Uterus (tissue), 4 donors: ENCODE measurements around the gene ATP5F1A. TPM values are rescaled to one million over a fixed set of nuclear protein-coding genes. Genes with fewer than 3 reads are reported as not detected.

Experiments
- DNase-seq, 2 donors: peaks; one replicate each; pipeline ENCODE4 v3.0.0-alpha.2; 2019 to 2020
- H3K27ac ChIP-seq, 2 donors: fragments of 200-600 bp; sonication (generic); 1 replicate in 1 of 2; 2 replicates in 1 of 2; pipeline ENCODE4 v1.5.1; 2016 to 2018
- H3K27me3 ChIP-seq, 2 donors: fragments of 200-600 bp; sonication (generic); one replicate each; pipeline ENCODE4 v1.5.1; 2018 to 2019; ENCODE audit warnings: control low read depth in 1 of 2
- H3K36me3 ChIP-seq, 2 donors: fragments of 200-600 bp; sonication (generic); one replicate each; pipeline ENCODE4 v1.5.1; 2019; ENCODE audit warnings: control low read depth in 1 of 2
- H3K4me1 ChIP-seq, 2 donors: fragments of 200-600 bp; sonication (generic); one replicate each; pipeline ENCODE4 v1.5.1; 2018 to 2019; ENCODE audit warnings: control low read depth in 1 of 2
- H3K4me3 ChIP-seq, 2 donors: fragments of 200-600 bp; sonication (generic); 1 replicate in 1 of 2; 2 replicates in 1 of 2; pipeline ENCODE4 v1.5.1; 2018 to 2019; ENCODE audit warnings: mild to moderate bottlenecking in 1 of 2
- H3K9me3 ChIP-seq, 2 donors: fragments of 200-600 bp; sonication (generic); one replicate each; pipeline ENCODE4 v1.5.1; 2019; ENCODE audit warnings: control low read depth in 1 of 2
- POLR2A ChIP-seq, 2 donors: fragments of 450-650 bp; IDR thresholded peaks; one replicate each; pipeline ENCODE4 v1.6.1; 2016; ENCODE audit warnings: antibody characterized with exemption in 2 of 2, mild to moderate bottlenecking in 1 of 2, moderate library complexity in 1 of 2
- intact Hi-C: fragments of 100-400 bp; cut with DNase I; formaldehyde crosslinking; loops from one replicate; pipeline ENCODE4 v1.15.1; 2023; ENCODE audit warnings: low total_unique reads
- total RNA-seq, 4 donors: library from RNA; depleted of rRNA in 3 of 4; stranded (reverse); fragments of >200 nt in 3 of 4; gene quantifications; one replicate each; pipeline versions ENCODE4 v1.1.0 to v1.2.4, GENCODE V29; 2014 to 2023
- TF ChIP-seq, protein P1 (sequence below), 4 experiments: fragments of 200-600 bp in 2 of 4; fragments of 450-650 bp in 2 of 4; sonication (generic) in 2 of 4; IDR thresholded peaks; one replicate each; pipeline ENCODE4 v1.5.1; 2016 to 2019; ENCODE audit warnings: antibody characterized with exemption in 4 of 4, mild to moderate bottlenecking in 2 of 4, moderate library complexity in 1 of 4
- donor health status: DM: yes; HTN: yes; CAD: no.

The ATP5F1A gene
- total RNA-seq, 4 donors from 2014 or later = 130 to 712 (median 221) TPM

DNA sequence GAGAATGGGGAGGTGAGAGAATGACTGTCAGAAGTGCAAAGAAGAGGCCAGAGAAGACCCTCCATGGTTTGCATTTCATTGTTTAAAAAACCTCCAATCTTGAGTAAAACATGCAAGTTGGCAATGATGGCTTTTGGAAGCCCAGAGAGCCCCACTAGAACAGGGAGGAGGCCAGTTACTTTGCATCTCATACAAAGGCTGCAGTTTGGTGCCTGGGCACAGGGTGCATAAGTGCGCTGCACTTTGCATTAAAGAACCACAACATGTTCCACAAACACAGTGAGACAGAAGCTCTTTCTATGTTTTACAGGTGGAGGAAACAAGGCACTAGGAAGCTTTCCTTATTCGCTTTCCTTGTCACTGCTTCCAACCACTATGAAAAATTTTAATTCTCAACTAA is 51.4 kb downstream of the ATP5F1A start:
- DNase-seq = no peak
- H3K27me3 ChIP-seq = no peaks in the 10 kb centered on the region
- no peak overlapping the region for H3K4me3 ChIP-seq
- H3K36me3 ChIP-seq = no peaks in the 10 kb centered on the region
- TF ChIP-seq, protein P1, sequence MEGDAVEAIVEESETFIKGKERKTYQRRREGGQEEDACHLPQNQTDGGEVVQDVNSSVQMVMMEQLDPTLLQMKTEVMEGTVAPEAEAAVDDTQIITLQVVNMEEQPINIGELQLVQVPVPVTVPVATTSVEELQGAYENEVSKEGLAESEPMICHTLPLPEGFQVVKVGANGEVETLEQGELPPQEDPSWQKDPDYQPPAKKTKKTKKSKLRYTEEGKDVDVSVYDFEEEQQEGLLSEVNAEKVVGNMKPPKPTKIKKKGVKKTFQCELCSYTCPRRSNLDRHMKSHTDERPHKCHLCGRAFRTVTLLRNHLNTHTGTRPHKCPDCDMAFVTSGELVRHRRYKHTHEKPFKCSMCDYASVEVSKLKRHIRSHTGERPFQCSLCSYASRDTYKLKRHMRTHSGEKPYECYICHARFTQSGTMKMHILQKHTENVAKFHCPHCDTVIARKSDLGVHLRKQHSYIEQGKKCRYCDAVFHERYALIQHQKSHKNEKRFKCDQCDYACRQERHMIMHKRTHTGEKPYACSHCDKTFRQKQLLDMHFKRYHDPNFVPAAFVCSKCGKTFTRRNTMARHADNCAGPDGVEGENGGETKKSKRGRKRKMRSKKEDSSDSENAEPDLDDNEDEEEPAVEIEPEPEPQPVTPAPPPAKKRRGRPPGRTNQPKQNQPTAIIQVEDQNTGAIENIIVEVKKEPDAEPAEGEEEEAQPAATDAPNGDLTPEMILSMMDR (IDR thresholded peaks at IDR 0.05) = no peak
- TF ChIP-seq POLR2A (IDR thresholded peaks at IDR 0.05) = no peak
- no peaks in the 10 kb centered on the region for H3K4me1 ChIP-seq
- no peaks in the 10 kb centered on the region for H3K9me3 ChIP-seq
- intact Hi-C loops = no loop called here
- H3K27ac ChIP-seq = no peak overlapping the region

DNA sequence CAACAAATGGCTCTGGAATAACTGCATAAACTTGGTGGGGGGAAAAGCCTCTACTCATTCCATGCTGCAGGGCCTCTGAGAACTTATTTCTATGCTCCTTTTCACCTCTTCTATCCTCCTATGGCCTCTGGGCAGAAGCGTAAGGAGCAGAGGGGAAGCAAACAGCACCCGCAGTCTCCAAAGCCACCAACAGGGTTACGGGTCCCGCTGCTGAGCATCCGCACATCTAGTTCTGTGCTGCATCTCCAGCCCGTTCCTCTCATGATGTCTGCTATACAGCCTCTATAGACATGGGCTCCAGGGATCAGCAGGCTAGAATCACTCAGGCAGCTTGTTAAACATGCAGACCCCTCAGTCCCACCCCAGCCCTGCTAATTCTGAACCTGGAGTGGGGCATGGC is 52.0 kb downstream of the ATP5F1A start:
- Histone ChIP-seq H3K4me1 (no peaks in the 10 kb centered on the region), H3K4me3 (no peak overlapping the region), H3K27me3 (no peaks in the 10 kb centered on the region), H3K9me3 (no peaks in the 10 kb centered on the region), H3K27ac (no peak overlapping the region), H3K36me3 (no peaks in the 10 kb centered on the region)
- TF ChIP-seq, protein P1 (IDR thresholded peaks at IDR 0.05) = no peak
- TF ChIP-seq POLR2A (IDR thresholded peaks at IDR 0.05) = no peak
- no peak for DNase-seq
- intact Hi-C loops = no loop called here

DNA sequence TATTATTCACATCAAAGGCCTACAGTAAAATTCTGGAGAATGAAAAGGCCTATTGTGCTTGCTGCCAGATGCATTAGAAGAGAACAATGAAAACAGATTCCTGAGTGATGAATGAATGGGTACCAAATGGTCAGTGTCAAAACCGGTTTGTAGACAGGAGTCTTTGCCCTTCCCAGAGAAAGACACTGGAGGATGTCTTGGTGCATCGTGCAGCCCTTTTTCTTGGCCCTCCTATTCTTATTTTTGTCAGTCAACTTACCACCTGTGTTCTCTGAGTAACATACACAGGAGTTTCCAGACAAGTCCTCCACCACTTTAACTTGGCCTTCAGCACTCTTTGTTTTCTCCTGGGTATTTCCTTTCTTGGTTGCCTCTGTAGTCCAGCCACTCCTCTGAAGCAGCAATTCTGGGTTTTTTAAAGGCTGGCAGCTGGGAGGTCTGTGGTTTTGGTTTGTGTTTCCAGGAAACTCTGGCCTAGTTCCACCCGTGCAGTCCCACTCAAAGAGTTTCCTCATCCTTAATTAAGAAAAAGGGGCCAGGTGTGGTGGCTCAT is 55.4 kb downstream of the ATP5F1A start:
- Histone ChIP-seq H3K27ac (no peak overlapping the region), H3K4me3 (no peak overlapping the region), H3K27me3 (no peaks in the 10 kb centered on the region), H3K4me1 (no peaks in the 10 kb centered on the region), H3K36me3 (no peaks in the 10 kb centered on the region), H3K9me3 (no peaks in the 10 kb centered on the region)
- no peak for TF ChIP-seq POLR2A (IDR thresholded peaks at IDR 0.05)
- TF ChIP-seq, protein P1 (IDR thresholded peaks at IDR 0.05) = no peak
- no peak for DNase-seq
- intact Hi-C loops = no loop called here

DNA sequence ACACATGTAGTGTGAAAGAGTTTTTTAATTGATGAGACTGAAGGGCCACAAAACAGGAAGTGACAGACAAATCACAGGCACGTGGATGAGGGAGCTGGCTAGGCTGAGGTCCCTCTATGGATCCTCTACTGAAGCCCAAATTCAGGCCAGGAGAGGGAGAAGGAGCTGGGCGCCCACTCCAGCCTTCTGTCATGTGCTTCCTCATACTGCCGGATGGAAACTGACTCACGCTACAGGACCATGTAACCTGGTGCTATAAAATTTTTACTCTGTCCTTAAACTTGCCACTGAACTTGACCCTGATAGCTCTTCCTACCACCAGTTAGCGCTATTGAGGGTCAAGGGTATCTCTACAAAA is 57.4 kb downstream of the ATP5F1A start:
- DNase-seq = no peak
- no peak overlapping the region for H3K27ac ChIP-seq

DNA sequence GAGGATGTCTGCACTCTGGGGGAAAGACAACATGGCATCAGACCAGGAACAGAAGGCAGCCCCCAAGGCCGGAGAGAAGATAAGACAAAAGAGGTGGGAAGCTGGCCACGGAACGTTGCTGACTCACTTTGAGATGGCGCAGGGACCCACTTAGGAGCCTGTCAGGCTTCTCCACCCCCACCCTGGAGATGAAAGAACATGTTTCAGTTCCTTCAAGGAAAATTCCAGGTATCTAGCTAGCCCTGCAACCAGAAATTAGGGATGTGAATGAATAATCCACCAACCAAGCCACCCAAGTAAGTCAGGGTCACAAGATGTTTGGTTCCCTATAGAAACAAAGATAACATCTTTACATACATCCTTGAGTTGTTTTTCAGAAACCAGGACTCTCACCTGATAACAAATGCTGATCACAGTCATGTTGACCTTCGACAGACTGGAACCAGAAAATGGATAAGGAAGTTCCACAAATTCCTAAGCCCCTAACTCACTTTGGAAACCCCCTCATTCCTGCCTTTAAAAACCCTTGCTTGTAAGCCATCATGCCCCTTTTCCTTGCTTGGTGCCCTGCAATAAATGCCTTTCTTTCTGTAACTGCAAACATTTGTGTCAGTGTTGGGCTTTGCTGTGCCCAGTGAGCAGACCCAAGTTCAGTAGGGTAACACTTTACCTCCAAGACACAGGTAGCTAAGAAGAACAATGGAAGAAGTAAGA is 57.9 kb downstream of the ATP5F1A start:
- H3K27me3 ChIP-seq = no peaks in the 10 kb centered on the region
- no peaks in the 10 kb centered on the region for H3K9me3 ChIP-seq
- no peaks in the 10 kb centered on the region for H3K4me1 ChIP-seq
- intact Hi-C loops = no loop called here
- no peak overlapping the region for H3K27ac ChIP-seq
- no peaks in the 10 kb centered on the region for H3K36me3 ChIP-seq
- DNase-seq = no peak
- TF ChIP-seq, protein P1 (IDR thresholded peaks at IDR 0.05) = no peak
- TF ChIP-seq POLR2A (IDR thresholded peaks at IDR 0.05) = no peak
- no peak overlapping the region for H3K4me3 ChIP-seq

More for the DNA sequence above, 57.4 kb downstream of the ATP5F1A start:
- no peaks in the 10 kb centered on the region for H3K27me3 ChIP-seq
- H3K4me3 ChIP-seq = no peak overlapping the region
- no peaks in the 10 kb centered on the region for H3K4me1 ChIP-seq
- no peaks in the 10 kb centered on the region for H3K36me3 ChIP-seq
- TF ChIP-seq POLR2A (IDR thresholded peaks at IDR 0.05) = no peak
- TF ChIP-seq, protein P1 (IDR thresholded peaks at IDR 0.05) = no peak
- intact Hi-C loops = no loop called here
- no peaks in the 10 kb centered on the region for H3K9me3 ChIP-seq
